Breast epithelium (tissue), 3 donors: ENCODE data around the gene UMOD.

Source experiments
- POLR2A ChIP-seq: fragments of 450-650 bp; IDR thresholded peaks from one replicate; pipeline ENCODE4 v1.6.1; 2016; ENCODE audit warnings: antibody characterized with exemption, mild to moderate bottlenecking, moderate library complexity
- TF ChIP-seq, protein P1 (sequence below), 3 donors: fragments of 450-650 bp; IDR thresholded peaks; one replicate each; pipeline ENCODE4 v1.5.1; 2016 to 2017; ENCODE audit warnings: antibody characterized with exemption in 3 of 3, mild to moderate bottlenecking in 3 of 3, moderate library complexity in 3 of 3

DNA sequence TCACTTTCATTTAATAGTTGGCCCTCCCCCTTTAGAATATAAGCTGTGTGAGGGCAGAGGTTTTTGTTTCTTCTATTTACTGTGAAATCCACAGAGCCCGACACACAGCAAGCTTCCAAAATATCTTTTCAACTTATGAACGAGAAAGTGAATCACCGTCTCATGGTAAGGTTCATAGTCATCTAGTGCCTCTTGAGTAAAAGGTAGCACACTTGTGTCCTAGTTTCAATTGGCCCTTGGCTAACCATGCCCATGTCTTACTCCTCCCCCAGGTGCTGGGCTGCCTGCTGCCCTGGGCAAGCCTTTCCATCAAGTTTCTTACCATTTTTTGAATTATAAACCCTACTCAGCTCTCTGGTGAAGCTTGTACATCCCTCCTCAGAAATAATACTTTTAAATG, 12.8 kb downstream of the UMOD start:
- TF ChIP-seq, protein P1, sequence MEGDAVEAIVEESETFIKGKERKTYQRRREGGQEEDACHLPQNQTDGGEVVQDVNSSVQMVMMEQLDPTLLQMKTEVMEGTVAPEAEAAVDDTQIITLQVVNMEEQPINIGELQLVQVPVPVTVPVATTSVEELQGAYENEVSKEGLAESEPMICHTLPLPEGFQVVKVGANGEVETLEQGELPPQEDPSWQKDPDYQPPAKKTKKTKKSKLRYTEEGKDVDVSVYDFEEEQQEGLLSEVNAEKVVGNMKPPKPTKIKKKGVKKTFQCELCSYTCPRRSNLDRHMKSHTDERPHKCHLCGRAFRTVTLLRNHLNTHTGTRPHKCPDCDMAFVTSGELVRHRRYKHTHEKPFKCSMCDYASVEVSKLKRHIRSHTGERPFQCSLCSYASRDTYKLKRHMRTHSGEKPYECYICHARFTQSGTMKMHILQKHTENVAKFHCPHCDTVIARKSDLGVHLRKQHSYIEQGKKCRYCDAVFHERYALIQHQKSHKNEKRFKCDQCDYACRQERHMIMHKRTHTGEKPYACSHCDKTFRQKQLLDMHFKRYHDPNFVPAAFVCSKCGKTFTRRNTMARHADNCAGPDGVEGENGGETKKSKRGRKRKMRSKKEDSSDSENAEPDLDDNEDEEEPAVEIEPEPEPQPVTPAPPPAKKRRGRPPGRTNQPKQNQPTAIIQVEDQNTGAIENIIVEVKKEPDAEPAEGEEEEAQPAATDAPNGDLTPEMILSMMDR (IDR thresholded peaks at IDR 0.05) = no peak
- no peak for TF ChIP-seq POLR2A
